HK-2 (cell line): ENCODE measurements around the gene ZCCHC24.

ENCODE experiments used
- DNase-seq: peaks from one replicate; pipeline ENCODE4 v3.0.0-alpha.2; 2018; ENCODE audit not compliant: unreplicated experiment

ZCCHC24 gene

DNA sequence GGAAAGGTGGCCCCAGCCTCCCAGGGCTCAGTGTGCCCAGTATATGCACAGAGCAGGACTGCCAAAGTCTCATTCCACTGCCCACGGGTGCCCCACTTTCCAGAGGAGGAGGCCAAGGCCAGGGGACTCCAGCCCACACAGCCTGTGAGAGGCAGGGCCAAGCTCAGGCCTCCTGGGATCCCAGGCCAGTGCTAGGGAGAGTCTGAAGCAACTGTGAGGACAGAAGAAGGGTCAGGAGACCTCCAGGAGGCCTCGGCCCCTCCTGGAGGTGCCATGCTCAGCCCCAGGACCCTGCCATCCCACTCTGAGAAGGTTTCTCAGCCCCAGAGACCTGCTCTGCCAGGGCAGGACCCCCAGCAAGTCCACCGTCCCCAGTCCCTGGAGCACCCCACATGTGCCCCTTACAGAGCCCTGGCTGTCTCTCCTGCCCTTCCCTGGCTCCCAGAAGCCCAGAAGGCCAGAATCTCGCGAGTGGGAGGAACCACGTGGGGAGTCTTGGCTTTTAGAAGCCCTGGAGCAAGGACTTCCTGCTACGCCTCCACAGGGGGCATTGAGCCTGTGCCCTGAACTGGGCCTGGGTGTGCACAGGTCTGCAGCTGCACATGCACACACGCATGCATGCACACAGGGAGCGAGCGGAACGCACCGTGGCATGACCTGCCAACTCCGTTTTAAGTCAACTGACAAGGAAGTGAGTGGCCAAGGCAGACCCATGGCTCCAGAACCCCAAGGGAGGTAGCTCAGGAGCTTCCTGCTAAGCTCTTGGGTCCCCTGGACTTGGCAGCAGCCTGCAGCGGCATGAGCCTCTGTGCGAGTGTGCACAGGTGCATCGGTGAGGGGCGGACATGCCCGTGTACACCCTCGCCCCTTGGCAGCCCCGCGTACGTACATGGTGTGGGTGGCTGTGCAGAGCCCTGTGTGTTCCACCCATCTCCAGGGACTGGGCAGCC lies 33.6 kb downstream of the ZCCHC24 start:
- no peak for DNase-seq

DNA sequence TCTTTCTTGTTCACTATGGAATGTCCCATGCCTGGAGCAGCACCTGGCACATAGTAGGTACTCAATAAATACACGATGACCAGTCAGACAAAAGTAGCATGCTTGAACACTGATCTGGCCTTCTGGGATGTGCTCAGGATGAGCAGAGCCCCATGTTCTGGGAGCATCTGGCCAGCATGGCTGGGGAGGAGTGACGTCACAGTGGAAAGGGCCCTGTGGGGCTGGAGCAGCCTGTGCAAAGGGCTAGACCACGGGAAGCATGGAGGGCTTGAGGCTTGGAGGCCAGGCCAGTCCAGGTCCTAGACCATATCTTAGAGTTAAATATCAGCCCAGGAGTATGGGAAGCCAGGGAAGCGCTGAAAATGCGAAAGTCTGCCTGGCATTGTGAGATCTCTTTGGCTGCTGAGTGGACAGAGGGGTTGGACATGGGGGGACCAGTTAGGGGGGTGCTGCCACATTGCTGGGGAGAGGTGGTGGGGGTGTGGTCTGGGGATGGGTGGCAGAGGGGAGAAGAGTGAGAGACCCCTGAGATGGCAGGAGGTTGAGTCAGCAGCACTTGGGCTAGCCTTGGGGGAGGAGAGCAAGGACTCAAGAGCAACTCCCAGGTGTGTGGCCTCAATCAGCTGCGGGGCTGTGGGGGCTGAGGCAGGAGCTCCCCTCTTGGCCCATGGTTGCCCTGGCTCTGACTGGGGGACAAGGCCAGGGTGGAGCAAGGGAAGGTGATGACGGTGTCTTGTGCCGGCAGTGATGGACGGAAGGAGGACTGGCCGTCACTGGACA lies 34.9 kb downstream of the ZCCHC24 start:
- no peak for DNase-seq

DNA sequence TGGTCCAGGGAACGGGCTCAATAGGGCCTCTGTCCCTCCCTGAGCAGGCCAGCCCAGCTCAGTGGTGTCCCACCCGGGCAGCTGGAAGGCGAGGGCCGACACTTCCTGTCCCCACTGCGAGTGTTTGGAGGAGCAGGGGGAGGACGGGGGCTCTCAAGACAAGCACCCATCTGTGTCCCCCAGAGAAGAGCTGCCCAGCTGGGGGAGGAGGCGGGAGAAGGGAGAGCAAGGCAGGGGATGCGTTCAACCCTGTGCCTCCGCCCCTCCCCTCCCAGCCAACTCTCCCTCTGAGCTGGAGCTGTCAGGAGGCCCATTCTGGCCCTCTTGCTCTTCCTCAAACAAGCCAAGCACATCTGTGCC lies 35.7 kb downstream of the ZCCHC24 start:
- no peak for DNase-seq

DNA sequence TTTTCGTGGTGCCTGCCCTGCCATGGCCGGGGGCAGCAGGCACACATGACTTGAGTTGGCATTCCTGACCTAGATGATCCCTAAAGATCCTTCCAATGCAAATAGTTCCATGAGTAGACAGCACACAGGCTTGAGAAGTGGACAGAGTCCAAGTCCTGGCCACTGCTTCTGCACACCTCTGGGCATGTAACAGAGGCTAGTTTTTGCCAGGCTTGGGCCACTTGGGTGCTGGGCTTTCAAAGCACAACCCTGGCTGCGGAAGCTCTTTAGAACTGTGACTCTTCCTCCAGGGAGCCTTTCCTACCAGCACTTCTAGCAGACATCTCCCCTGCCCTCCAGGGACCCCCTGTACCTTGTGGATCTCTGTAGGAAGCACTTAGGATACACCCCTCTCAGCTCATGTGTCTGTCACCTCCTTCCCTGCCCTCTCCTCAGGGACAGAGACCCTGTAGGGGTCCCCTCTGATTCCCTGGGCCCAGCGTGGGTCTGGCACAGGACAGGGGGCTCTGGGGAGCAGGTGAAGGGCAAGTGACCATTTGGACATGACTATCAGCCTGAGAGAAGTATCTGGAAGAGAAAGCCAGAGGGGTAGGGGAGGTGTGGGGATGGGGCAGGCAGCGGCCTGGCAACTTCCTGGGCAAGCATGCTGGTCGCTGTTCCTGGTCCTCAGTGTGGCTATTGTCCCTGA lies 36.2 kb downstream of the ZCCHC24 start:
- no peak for DNase-seq

DNA sequence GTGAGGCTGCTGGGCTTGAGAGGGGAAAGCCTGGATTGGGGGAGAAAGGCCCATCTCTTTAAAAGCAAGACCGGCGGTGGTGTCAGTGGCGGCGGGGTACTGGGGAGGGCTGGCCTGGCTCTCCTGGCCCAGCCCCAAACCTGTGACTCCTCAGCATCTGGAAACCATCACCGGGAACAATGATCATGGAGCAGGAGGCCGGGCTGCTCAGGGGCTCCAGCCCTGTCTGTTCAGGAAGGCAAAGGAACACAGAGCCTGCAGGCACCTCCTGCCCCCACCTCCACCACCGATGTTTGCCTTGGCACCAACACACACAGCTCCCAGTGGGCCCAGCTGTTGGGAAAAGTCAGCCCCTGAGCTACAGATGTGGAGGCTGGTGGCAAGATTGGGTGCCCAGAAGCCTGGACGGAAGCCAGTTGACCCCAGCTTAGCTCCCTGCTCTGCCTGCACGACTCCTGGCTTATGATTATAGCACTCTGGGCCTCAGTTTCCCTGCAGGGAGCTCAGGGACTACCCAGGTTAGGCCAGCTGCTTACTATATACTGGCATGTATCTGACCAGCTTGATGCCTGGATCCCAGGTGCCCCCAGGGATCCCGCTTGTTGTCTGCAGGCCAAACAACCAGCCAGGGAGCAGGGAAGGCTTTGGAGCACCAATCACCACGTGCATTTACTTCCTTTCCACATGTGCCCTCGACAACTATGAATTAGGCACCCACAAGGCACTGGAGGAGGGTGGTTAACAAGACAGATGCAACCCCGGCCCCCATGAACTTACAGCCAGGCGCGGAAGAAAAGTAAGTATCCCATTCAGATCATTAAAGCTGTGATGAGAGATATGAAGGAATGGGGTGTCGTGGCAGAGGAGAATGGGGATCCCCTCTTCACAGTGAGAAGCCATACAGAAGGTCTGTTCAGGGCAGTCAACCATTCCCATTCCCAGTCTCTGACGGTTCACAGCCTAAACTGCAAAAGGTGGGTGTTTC lies 37.3 kb downstream of the ZCCHC24 start:
- no peak for DNase-seq

DNA sequence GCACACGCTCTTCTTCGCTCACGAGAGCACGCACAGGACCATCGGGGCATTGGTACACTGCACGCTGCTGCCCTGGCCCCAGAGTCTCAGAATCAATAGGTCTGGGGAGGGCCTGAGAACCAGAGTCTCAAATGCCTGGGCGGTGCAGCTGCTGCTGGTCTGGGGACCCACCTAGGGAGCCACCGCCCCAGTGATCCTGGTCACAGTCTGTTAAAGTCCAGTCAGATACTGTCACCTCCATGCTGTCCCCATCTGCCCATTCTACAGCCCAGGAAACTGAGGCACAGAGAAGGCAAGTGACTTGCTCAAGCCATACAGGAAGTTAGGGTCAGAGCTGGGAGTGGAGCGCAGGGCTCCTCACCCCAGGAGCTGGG lies 38.0 kb downstream of the ZCCHC24 start:
- DNase-seq: no peak

DNA sequence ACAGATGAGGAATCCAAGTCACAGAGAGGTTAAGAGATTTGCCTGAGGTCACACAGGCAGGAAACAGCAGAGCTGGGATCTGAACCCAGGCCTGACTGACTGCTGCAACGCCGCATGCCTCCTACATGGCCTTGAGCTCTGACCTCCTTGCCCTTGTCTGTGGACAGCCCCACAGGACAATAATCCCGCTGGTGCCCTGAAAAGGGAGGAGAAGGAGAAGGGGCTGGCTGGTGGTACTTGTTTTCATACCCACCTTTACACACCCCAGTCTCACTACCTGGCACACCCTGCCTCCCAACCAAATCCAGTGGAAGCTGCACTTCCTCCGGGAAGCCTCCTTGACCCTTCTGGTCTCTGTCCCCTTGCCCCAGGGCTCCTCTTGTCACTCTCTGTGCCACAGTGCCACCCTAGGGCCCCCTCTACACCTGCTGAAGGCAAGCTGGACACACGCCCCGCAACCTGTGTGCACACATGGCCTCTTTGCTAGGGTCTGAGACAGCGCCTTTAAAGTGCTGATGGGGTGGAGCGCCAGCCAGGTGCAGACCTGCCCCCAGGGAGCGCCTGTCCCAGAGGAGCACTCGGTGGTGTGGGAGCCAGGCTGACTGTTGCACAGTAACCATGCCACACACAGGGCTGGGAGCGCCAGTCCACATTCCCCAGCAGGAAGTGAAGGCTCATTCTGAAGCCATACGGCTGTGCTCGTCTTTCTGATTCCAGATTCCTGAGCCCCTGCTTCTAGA lies 38.6 kb downstream of the ZCCHC24 start:
- DNase-seq: no peak

DNA sequence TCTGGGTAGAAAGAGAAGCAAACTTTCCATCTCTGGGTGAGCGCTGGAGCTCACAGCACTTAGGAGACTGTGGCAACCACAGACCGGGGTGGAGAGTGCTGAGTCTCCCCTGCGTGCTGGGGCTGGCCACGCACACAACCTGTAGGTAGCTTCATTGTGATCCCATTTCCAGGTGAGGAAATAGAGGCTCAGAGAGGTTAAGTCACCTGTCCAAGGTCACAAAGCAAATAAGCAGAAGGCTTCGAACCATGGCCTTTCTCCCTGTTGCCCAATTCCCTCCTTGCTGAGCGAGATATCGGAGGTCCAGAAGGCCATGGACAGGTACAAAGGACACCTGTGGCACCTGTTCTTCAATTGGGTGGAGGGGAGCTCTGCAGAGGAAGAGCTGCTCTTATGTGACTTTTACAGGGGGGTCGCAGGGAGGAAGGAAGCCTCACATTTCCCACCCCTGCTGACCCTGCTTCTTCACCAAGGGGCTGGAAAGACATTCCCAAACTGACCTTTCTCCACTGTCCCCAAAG lies 39.4 kb downstream of the ZCCHC24 start:
- DNase-seq: no peak

DNA sequence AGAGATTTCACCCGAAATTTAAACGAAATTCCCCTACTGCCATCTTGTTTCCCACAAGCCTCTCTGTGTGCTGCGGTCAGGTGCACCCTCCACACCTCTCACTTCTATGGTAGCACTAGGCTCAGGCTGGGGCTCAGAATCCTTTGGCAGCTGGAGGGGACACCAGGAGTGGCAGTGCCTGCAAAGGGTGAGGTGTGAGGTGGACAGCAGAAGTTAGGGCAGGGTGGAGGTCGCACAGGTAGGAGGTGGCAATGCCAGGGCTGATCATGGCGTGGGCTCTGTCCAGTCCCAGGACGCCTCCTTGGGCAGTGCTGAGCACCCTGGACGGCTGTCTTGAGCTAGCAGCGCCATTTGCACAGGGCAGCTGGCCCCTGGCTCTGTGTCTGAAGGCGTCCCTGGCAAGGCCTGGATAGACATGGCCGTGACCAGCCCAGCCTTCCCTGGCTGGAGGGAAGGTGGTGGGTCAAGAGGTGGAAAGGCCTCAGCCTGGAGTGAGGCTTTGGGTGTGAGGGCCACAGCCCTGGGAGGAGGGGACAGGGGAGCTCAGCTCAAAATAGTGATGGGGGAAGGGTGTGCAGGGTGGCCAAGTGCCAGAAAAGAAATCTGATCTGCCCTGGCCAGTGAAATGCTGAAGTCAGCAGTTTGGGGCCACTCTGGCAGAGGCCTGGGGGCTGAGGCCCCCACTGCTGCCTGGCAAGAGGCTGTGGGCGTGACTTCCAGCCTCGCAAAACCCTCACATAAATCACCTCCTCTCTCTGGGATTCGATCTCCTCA lies 40.0 kb downstream of the ZCCHC24 start:
- no peak for DNase-seq

DNA sequence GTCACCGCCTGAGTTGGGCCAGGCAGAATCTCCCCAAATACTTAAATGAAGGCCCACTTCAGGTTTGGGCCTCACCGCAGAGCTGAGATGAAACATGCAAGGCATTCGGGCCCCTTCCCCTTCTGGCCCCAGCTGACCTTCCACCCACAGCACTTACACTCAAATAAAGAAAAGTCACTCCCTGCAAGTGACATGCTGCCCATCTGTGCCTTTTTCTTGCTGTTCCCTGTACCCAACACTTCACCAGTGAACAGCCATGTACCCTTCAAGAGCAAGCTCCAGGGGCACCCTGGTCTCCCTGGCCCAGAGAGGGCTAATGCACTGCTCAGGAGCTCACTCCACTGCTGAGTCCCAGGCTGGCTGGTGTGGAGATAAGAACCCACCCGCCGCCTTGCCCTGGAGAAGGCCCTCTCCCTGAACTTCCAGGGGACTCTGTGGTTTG lies 40.7 kb downstream of the ZCCHC24 start:
- no peak for DNase-seq

DNA sequence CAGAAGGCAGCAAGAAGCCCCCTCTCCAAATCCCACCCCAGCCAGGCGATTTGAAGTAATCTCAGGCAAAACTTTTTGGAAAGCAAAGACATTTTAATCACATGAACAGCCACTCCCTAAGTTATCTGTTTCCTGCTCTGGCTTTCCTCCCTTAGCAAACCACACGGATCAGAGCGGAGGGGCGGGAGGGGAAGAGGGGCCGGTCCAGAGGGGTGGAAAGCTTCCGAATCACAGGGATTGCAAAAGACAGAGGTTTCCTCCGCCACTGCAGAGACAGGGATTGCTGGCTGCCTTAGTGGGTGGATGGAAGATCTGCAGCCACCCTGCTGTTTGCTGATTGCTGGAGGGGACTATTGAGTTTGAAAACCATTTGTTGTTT lies 41.2 kb downstream of the ZCCHC24 start:
- no peak for DNase-seq

DNA sequence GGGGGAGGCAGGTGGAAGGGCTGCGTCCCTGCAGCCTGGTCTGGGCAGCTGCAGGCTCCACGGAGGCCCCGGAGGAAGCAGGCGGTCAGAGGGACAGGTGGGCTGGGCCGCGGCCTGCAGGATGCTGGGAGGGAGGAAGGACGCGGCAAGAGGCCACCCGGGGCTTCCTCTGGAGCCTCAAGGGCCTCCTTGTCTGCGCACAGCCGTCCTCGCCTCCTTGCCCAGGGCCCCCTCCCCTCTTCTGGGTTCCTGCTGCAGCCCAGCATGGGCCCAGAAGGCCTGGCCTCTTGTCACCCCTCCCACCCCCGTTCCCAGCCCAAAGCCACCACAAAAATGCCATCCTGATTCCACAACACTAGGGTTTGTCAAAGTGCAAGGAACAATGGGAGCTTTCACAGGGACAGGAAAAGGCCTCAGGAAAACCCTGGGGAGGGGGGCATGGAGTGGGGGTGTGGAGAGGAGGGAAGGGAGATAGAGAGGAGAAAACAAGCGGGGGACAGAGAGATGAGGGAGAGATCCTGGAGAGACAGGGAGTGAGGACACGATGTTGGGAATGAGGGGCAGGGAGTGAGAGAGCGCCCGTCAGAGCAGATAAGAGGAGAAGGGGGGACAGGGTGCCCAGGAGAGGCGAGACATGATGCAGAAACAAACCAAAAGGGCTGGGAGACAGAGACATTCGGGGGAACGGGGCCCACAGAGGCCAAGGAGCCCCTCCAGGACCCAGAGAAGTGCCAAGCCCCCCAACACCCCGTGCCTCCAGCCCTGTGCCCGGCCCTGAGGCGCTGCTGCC lies 41.8 kb downstream of the ZCCHC24 start:
- no peak for DNase-seq

DNA sequence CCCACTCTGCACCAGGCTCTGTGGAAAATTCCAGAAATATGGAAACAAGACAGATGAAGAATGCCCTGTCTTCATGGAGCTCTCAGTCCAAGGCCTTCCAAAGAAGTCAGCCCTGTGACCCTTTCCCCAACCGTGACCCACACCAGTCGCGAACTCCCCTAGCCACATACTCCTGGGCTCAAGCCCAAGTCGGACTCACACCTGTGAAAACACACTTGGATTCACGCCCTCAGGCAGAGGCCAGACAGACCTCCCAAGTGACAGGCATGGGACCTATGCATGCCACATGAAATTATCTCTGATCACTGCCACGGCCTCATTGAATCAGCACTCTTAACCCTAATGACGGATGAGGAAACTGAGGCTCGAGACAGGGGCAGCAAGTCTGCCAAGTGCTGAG lies 42.5 kb downstream of the ZCCHC24 start:
- DNase-seq: no peak

DNA sequence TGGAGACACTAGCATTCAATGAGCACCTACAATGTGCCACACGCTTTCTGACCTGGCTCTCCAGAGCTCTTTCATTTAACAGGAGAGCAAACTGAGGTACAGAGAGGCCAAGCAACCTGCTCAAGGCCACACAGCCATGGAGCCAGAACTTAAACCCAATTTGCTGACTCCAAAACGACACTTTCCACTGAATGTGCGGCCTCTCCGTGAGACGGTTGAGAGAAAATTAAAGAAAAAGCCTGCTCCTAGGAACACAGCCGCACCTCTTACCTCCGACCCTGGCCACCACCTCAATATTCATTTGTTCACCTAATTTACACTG lies 42.8 kb downstream of the ZCCHC24 start:
- DNase-seq: no peak

DNA sequence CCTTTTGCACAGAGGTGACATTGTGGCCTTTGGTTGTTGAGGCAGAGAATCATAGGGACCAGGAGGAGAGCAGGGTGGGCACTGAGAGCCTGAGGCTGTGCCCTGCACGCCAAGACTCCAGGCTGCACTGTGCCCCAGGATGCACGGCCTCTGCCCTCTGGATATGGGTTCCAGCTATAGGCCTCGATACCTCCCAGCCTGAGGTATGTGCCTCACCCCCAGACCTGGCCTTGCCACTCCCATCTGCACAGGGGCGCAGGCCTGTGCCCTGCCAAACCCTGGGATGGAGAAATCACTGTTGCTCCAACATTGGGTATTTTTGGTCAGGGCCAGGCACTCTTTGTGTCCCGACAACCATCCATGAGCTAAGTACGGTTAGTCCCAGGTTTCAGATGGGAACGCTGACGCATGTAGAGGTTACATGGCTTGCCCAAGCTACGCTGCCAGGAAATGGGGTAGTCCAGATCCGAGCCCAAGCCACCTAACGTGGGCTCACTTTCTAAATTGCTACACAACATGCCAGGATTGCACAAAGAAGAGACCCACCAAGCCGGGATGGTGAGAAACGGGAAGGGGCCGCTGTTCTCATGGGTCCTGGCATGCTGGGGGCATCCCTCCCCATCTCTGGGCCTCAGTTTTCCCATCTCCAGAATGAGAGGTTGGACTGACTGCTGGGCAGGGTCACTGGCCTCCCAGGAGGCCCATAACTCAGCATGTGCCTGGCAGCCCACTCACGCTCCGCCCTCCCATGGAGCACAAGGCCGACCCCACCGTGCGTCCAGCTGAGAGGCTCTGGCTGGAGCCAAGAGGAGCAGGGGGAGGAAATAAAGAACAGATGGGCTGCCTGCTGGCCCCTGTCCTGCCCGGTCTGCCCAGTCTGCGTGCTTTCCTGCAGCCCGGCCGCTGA lies 44.2 kb downstream of the ZCCHC24 start:
- no peak for DNase-seq

DNA sequence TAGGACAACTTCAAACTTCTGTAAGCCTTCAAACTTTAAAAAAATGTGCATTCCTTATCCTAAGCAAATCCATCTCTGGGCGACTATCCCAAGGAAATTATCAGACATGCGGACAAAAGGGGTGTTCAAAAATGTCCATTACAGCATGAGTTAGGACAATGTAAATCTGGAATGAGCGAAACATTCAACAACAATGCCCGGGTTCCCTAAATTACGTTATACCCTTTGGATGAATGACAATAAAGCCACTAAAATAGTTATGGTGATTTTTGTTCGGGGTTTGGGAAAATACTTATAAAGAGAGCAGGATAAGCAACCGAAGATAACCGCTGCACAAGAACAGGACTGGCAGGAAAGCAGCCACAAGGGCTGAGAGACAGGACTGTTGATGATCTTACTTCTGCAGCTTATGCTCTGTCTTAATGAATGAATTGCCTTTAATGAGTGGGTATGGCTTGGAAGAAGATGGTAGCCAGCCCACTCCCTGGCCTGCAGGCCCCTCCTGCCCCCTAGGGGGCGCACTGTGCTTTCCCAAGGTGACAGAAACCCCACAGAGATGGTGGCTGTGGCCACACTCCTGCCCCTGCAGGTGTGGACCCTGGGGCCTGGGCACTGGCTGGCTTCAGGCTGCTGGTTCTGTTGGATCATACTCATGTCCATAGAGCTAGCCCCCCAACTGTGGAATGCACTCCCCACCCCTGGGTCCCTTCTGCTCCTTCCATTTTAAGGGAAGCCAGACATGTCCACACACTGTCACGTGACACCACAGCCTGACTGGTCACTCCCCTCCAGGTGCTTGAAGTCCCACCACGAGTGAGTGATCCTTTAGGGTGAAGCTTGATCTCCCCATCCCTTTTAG lies 45.0 kb downstream of the ZCCHC24 start:
- DNase-seq: peak; percentile 65
